ENCODE data around the gene CTSW.
A peak's percentile ranks its signal among the peaks of the same experiment; 100 is the strongest.
"Not testable (repeated sequence)": the region's sequence is repeated elsewhere in the genome, so short reads cannot be mapped to it uniquely, and the experiment has no call there.

The CTSW gene

GRCh38 chr11:65886826-65887722 lies 7.4 kb downstream of the CTSW start:
- no peak for DNase-seq

DNA sequence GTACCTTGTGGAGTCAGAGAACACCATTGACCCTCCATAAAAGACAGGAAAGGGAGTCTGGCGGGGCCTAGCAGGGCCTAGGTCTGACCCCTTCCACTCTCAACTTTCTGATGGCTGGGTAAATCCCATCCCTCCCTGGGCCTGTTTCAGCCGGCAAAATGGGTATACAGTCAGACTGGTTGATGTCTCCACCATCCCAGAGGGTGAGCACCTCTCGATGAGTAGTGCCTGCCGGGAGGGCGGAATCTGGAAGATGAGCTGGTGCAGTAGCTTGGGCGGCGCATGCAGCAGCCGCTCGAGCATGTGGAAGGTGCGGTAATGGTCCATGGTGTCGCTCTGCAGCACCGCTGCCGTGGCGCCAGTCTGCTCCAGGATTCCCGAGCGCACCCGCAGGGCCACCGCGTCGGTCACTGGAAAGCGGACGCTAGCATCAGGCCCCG lies 8.1 kb downstream of the CTSW start:
- no peak for DNase-seq

DNA sequence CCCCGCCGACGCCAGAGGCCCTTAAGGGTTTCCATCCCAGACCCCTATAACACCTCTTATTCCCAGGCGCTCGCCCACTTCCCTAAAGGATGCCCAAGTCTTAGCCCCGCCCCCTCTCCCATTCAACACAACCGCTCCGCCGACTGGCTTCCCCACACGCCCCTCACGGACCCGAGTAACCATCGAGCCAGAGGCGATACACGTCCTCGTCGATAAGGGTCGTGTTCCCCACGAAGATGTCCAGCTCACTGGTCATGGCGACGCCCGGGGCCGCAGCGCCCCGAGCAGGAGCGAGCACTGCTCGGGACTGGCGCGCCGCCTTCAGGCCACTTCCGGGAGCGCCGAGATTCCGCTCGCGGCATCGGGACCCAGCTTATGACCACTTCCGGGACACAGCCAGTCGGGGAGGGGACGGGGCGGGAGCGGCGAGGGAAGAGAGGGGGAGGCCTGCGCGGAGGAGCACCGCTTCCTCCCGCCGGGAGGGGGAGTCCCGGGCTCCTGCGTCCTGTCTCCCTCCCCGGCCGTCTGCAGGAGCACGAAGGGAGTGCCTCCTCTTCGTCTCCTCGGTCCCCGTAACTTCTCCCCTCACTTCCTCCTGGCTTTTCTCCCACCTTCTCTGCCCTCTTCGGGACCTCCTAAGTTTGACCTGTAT lies 8.7 kb downstream of the CTSW start, which contains the start of gene FIBP:
Gene FIBP, minus strand, starts transcription at position 309 of the 652 bp plus-strand sequence. Its CDS starts 53 bp downstream, at position 256.
- DNase-seq: peak; percentile 93

GRCh38 chr11:65890324-65891218 lies 10.9 kb downstream of the CTSW start, which contains the start of gene CCDC85B:
TSS of gene CCDC85B (plus strand) at chr11:65890673. CDS start at chr11:65890784, 111 bp downstream.
- DNase-seq: peak; percentile 82

DNA sequence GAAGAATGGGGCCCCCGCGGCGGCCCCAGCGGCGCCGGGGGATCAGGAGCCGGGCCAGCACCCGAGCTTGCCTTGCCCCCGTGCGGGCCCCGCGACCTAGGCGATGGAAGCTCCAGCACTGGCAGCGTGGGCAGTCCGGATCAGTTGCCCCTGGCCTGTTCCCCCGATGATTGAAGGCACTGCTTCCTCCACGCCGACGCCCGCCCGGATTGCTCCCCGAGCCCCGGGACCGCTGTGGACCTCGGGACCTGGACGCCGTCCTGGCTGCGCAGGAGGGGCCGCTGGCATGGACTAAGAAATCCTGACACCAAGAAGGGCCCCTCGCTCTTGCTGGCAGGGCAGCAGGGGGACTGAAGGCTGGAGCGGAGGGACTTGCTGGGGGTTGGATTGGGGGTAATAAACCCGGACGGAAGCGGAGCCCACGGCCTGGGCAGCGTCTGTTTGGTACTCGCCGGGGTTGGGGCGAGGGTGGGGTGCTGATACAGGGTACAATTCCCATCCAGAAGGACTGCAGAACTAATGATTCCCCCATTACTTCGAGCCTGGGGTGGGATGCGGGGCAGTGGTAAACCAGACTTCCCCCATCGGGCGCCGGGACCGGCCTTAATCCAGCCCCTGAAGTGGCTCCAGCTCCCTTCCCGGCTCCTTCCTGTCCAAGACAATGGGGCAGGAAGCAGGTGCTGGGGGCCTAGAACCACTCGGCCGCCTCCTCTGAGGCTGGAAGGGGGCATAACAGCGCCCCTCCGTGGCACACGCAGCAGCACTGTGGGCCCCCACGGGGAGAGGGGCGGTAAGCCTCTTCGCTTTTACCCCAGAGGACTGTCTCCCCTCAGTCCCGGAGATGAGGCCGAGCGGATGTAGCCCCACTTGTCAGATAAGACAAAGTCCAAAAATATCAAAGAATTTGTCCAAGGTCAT lies 11.8 kb downstream of the CTSW start:
- DNase-seq: peak; percentile 8

GRCh38 chr11:65892137-65892540 lies 12.5 kb downstream of the CTSW start:
- not testable (repeated sequence) for DNase-seq

DNA sequence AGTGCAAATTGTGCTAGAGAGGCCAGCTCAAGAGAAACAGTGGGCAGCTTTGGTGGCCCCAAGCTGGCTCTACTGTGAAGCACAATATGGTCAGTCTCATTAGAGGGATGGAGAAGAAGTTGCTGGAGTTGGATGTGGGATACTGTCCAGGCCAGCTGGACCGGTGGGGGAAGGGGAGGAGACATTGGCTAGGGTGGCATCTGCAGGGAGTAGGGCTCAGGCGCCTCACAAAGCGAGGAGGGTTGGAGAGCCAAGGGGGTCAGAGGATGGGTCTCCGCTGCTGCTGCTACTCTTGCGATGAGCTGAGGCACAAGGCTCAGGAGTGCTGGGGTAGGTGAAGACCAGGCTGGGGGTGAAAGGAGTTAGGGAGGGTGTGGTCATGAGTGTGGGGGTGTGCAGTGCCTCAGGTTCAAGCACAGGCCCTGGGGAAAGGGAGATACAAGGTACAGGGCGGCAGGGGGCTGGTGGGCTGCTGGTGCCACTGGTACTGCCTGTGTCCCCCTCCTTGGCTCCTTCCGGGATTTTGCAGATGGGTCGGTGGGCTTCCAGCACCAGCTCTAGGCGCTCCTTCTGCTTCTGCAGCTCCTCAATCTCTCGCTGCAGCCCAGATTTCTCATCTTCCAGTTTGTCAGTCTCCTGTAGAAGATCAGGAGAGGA lies 13.2 kb downstream of the CTSW start:
- DNase-seq: no peak

DNA sequence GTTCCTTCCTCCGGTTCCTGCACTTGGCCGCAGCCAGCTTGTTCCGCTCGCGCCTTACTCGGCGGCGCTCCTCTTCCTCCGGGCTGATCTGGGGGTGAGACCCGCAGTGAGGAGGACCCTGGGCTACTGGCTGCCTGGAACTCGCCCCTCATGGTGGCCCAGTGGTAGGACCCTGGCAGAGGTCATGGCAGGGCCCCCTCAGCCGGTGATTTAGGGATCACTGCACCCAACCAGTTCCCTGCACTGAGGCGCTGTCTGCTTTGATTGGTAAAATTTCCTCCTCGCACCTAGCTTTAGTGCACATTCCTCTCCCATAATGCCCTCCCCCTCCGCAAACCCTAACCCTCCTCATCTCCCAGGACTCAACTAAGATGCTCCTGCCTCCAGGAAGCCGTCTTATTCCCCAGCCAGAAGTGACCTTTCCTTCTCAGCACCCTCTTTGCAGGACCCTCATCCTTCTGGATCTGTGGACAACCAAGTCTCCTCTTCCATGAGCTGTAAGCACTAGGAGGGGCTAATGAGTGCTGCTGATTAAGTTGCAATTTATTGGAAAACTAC lies 14.5 kb downstream of the CTSW start:
- no peak for DNase-seq

- no peak for DNase-seq
These were observed 15.9 kb downstream of the CTSW start for GRCh38 chr11:65895482-65895981.

- no peak for DNase-seq
These were observed 16.7 kb downstream of the CTSW start for GRCh38 chr11:65896034-65896999.

DNA sequence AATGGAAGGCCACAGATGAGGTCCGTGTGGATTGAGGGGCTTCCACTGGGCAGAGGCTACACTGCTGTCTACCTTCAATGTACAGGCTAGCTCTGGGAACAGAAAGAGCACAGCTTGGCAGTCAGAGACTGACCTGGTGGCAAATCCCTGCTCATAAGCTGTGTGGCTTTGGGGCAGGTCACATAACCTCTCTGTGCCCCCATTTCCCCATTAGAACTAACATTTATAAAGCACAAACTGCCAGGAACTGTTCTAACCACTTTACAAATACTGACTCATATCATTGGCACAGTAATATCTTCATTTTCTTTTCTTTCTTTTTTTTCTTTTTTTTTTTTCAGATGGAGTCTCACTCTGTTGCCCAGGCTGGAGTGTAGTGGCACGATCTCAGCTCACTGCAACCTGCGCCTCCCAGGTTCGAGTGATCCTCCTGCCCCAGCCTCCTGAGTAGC lies 17.4 kb downstream of the CTSW start:
- DNase-seq: no peak

GRCh38 chr11:65898656-65899355 lies 19.2 kb downstream of the CTSW start:
- DNase-seq: no peak

DNA sequence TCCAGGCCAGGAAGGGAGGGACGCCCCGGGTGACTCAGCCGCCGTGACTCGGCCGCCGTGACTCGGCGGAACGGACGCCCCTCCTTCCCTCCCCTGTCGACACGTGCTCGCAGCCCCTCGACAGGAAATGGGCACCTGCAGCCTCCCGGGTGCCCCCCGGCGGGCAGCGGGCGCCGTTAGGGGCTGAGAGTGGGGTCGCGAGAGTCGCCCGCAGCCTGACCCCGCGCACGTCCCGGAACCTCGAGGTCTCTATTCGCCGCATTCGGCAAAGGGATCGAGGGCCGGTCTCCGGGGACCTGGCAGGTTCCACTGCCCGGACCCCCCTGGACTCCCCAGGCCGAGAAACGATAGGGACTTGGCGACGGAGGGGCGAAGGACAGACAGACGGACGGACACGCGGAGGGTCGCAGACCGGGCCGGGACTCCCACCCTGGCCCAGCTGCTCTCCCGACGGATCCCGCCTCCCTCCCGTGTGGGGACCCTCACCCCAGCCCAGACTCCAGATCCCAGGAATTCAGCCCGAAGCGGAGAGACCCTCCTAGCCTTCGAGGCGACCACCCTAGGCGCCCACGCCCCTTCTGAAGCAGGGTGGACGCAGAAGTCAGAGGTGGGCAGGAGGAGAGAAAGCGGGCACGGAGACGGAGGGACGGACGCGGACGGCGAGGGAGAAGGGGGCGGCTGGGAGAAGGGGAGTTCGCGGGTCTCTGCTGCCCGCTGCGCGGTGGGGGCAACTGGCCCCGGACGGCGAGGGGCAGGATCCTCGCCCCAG lies 19.9 kb downstream of the CTSW start:
- no peak for DNase-seq

DNA sequence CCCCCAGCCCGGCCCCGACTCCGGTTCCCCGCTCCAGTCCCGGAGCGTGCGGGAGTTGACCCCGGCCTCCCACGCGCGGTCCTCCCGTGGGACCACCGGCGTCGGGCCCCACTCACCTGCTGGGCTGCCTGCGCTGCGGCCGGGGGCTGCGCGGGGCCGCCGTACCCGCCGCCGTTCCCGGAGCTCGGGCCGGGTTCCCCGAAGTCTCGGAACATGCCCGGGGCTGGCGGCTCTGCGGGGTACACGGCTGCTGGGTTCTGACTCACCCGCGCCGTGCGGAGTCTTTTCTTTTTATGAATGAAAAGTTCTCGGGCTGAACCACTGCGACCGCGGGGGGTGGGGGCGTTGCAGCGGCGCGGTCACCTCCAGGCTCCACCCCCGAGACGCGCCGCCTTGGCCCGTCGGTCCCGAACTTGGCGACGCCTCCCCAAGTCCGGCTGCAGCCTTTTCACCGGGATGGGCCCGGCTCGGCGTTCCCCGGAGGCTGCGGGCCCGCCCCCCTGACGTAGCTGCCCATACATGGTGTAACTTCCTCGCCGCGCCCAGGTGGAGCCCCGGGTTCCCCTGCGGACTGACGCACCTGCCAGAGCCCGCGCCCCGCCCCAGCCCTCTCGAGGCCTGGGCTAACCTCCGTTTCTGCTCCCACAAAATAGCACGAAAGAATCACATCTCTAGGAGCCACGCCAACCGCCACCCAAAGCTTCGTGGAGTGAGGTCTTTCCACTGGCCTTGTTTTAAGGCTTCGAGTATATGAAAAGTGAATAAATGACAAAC lies 20.7 kb downstream of the CTSW start, which contains the start of gene FOSL1:
Gene FOSL1, minus strand, starts transcription at position 264 of the 774 bp plus-strand sequence. Its CDS starts 49 bp downstream, at position 215.
- peak; percentile 61 for DNase-seq

DNA sequence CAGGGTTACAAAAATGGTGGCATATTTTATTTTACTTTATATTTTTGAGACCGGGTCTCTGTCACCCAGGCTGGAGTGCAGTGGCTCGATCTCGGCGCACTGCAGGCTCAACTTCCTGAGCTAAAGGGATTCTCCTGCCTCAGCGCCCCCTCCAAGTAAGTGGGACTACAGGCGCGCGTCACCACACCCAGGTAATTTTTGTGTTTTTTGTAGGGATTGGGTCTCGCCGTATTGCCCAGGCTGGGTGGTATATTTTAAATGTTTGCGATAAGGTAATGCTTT lies 21.2 kb downstream of the CTSW start:
- DNase-seq: no peak

DNA sequence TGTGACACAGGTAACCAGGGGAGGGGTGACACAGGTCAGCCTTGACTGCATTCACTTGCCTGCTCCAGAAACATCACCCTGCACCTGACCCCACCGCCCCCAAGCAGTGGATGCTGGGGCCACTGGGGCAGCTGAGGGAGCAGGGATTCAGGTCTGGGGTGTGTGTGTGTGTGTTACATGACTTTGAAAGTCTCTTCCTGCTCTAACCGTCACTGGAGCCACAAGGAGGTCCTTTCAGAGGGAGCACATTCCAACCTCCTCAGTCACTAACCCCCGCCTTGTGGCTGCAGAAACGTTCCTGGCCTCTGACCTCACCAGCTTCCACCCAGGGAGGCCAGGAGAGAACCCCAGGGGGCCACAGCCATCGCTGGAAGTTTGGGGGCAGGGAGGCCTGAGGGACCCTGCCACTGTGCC lies 23.4 kb downstream of the CTSW start:
- no peak for DNase-seq

DNA sequence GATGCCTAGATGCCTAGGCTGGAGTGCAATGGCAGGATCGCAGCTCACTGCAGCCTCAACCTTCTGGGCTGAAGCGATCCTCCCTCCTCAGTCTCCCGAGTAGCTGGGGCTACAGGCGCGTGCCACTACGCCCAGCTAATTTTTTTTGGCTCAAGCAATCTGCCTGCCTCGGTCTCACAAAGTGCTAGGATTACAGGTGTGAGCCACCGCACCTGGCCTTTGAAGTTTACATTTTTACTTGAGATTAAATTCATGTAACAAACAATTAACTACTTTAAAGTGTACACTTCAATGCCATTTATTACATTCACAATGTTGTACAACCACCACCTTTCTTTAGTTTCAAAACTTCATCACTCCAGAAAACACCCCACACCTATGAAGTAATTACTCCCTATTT lies 24.1 kb downstream of the CTSW start:
- DNase-seq: no peak

All from NCI-H748 treated with DMSO at 0.1 percent for 48 hours (cell line).